HepG2 (cell line): ENCODE measurements around the gene SLC2A4. TPM values are rescaled to one million over a fixed set of nuclear protein-coding genes. Genes with fewer than 3 reads are reported as not detected.
A peak's percentile ranks its signal among the peaks of the same experiment; 100 is the strongest.

ENCODE experiments used
- ATF4 ChIP-seq, 2 experiments: fragments of 450-650 bp in 1 of 2; sonication (generic) in 1 of 2; formaldehyde crosslinking; IDR thresholded peaks; 2 replicates each; pipeline versions ENCODE4 v1.5.0 to v1.8.0; 2020 to 2022; ENCODE audit warnings: mild to moderate bottlenecking in 1 of 2, missing genetic modification reagents in 1 of 2
- ATF5 ChIP-seq: sonication (generic); formaldehyde crosslinking; IDR thresholded peaks from 2 replicates; pipeline ENCODE4 v1.4.0; 2020; ENCODE audit warnings: mild to moderate bottlenecking, low read depth, missing genetic modification reagents
- CAMTA2 ChIP-seq: sonication (generic); formaldehyde crosslinking; IDR thresholded peaks from 2 replicates; pipeline ENCODE4 v1.4.0; 2020; ENCODE audit warnings: mild to moderate bottlenecking, missing genetic modification reagents, borderline replicate concordance
- CCDC6 ChIP-seq: sonication (generic); formaldehyde crosslinking; IDR thresholded peaks from 2 replicates; pipeline ENCODE4 v1.8.1; 2022; ENCODE audit warnings: mild to moderate bottlenecking, missing genetic modification reagents, moderate library complexity
- CENPT ChIP-seq: sonication (generic); formaldehyde crosslinking; IDR thresholded peaks from 2 replicates; pipeline ENCODE4 v1.8.0; 2022; ENCODE audit warnings: low read depth, mild to moderate bottlenecking, moderate library complexity, missing genetic modification reagents
- EEA1 ChIP-seq: sonication (generic); formaldehyde crosslinking; IDR thresholded peaks from 2 replicates; pipeline ENCODE4 v1.5.1; 2020; ENCODE audit warnings: mild to moderate bottlenecking, missing genetic modification reagents, borderline replicate concordance
- HDAC2 ChIP-seq: sonication (generic); formaldehyde crosslinking; IDR thresholded peaks from 2 replicates; pipeline ENCODE4 v1.4.0; 2020; ENCODE audit warnings: missing genetic modification reagents
- HOXA9 ChIP-seq: sonication (generic); formaldehyde crosslinking; IDR thresholded peaks from 2 replicates; pipeline ENCODE4 v1.8.1; 2022; ENCODE audit warnings: missing genetic modification reagents, mild to moderate bottlenecking, moderate library complexity, borderline replicate concordance
- KDM2A ChIP-seq: sonication (generic); formaldehyde crosslinking; IDR thresholded peaks from 2 replicates; pipeline ENCODE4 v1.4.0; 2020; ENCODE audit warnings: low read depth, missing genetic modification reagents, borderline replicate concordance
- MEF2D ChIP-seq: sonication (generic); formaldehyde crosslinking; IDR thresholded peaks from 2 replicates; pipeline ENCODE4 v1.5.1; 2020; ENCODE audit warnings: mild to moderate bottlenecking, missing genetic modification reagents
- MTA1 ChIP-seq: sonication (generic); formaldehyde crosslinking; IDR thresholded peaks from 2 replicates; pipeline ENCODE4 v1.4.0; 2020; ENCODE audit warnings: missing genetic modification reagents, mild to moderate bottlenecking, borderline replicate concordance
- NFIC ChIP-seq: IDR thresholded peaks from 2 replicates; pipeline ENCODE4 v1.6.1; 2012; ENCODE audit warnings: mild to moderate bottlenecking, low read length, inconsistent platforms
- NKX3-1 ChIP-seq: sonication (generic); formaldehyde crosslinking; IDR thresholded peaks from 2 replicates; pipeline ENCODE4 v1.5.0; 2020; ENCODE audit warnings: missing genetic modification reagents
- POLR2A ChIP-seq, 2 experiments: IDR thresholded peaks; 2 replicates each; pipeline ENCODE4 v1.6.1; 2011; ENCODE audit warnings: low read depth in 2 of 2, low read length in 2 of 2, mild to moderate bottlenecking in 1 of 2, moderate library complexity in 1 of 2; ENCODE audit not compliant: insufficient read depth in 1 of 2
- POLR2AphosphoS2 ChIP-seq: IDR thresholded peaks from 2 replicates; pipeline ENCODE4 v1.6.1; 2011; ENCODE audit warnings: low read depth, low read length, improper control_type of control experiment
- SALL2 ChIP-seq: sonication (generic); formaldehyde crosslinking; IDR thresholded peaks from 2 replicates; pipeline ENCODE4 v1.8.1; 2023; ENCODE audit warnings: mild to moderate bottlenecking, missing genetic modification reagents, inconsistent platforms
- ZNF143 ChIP-seq: sonication (generic); formaldehyde crosslinking; IDR thresholded peaks from 2 replicates; pipeline ENCODE4 v1.4.0; 2020; ENCODE audit warnings: missing genetic modification reagents
- ZNF354B ChIP-seq: sonication (generic); formaldehyde crosslinking; IDR thresholded peaks from 2 replicates; pipeline ENCODE4 v1.8.0; 2022; ENCODE audit warnings: mild to moderate bottlenecking, missing genetic modification reagents
- ZNF574 ChIP-seq: sonication (generic); formaldehyde crosslinking; IDR thresholded peaks from 2 replicates; pipeline ENCODE4 v1.4.0; 2020; ENCODE audit warnings: missing genetic modification reagents
- ZNF713 ChIP-seq: sonication (generic); formaldehyde crosslinking; IDR thresholded peaks from 2 replicates; pipeline ENCODE4 v1.4.0; 2020; ENCODE audit warnings: mild to moderate bottlenecking, missing genetic modification reagents
- ZNF770 ChIP-seq: sonication (generic); formaldehyde crosslinking; IDR thresholded peaks from 2 replicates; pipeline ENCODE4 v1.5.0; 2020; ENCODE audit warnings: mild to moderate bottlenecking, missing genetic modification reagents
- ZNF816 ChIP-seq: sonication (generic); formaldehyde crosslinking; IDR thresholded peaks from 2 replicates; pipeline ENCODE4 v1.8.0; 2022; ENCODE audit warnings: missing genetic modification reagents, mild to moderate bottlenecking, borderline replicate concordance
- ZNF83 ChIP-seq: sonication (generic); formaldehyde crosslinking; IDR thresholded peaks from 2 replicates; pipeline ENCODE4 v1.4.0; 2020; ENCODE audit warnings: missing genetic modification reagents, mild to moderate bottlenecking, borderline replicate concordance
- polyA plus RNA-seq, 8 experiments: library from polyadenylated mRNA; depleted of rRNA in 3 of 8; stranded (reverse) in 7 of 8; unstranded in 1 of 8; fragments of >200 nt; fragmentation: Illumina TruSeq in 4 of 8; extraction: Trizol in 4 of 8; gene quantifications; 2 replicates each; pipeline versions ENCODE4 v1.2.1 to v1.2.3, GENCODE V29; 2011 to 2016; ENCODE audit warnings: low read depth in 4 of 8, missing spikeins in 1 of 8, mixed read lengths in 1 of 8; ENCODE audit not compliant: insufficient read depth in 1 of 8
- total RNA-seq, 5 experiments: library from RNA; depleted of rRNA; stranded (reverse); fragments of >200 nt; fragmentation: Illumina TruSeq; extraction: Trizol; gene quantifications; 2 replicates each; pipeline ENCODE4 v1.2.3, GENCODE V29; 2016; ENCODE audit warnings: low read depth in 1 of 5

SLC2A4 gene
- total and polyA plus RNA-seq, 2 of the 13 experiments (the other 11 are each of a cell fraction or from before 2014, with no cell fraction given), result 4.9 to 5.8 TPM

- TF ChIP-seq HOXA9 (CRISPR knock-in tag) (no peak), ATF5 (0 out of 2 replicates have a peak, but pooled peaks have one; percentile 59), ATF4 (CRISPR knock-in tag; IDR thresholded peaks at IDR 0.05) (no peak), ZNF574 (CRISPR knock-in tag) (peak; percentile 28; the same call in 1 of the 2 replicates), ZNF143 (no peak), MEF2D (CRISPR knock-in tag) (0 out of 2 replicates have a peak, but pooled peaks have one; percentile 36), NFIC (no peak), CAMTA2 (0 out of 2 replicates have a peak, but pooled peaks have one; percentile 73), ZNF354B (CRISPR knock-in tag) (no peak), POLR2A (IDR thresholded peaks at IDR 0.05; ENCODE audit: insufficient read depth in 1 of 2, low read depth in 2 of 2, low read length in 2 of 2) (peak in 1 of 2 experiments; percentile 61; a peak in 2 of 4 replicates), POLR2AphosphoS2 (no peak), SALL2 (peak; percentile 28; the same call in 1 of the 2 replicates), NKX3-1 (CRISPR knock-in tag) (no peak), ZNF770 (no peak), EEA1 (CRISPR knock-in tag) (peak; percentile 26; the same call in 1 of the 2 replicates), ZNF83 (no peak), CENPT (peak; percentile 93), CCDC6 (CRISPR knock-in tag) (no peak), ZNF816 (no peak), HDAC2 (CRISPR knock-in tag) (no peak), ZNF713 (no peak), MTA1 (CRISPR knock-in tag) (0 out of 2 replicates have a peak, but pooled peaks have one; percentile 17), KDM2A (CRISPR knock-in tag) (0 out of 2 replicates have a peak, but pooled peaks have one; percentile 26)
Observed at GRCh38 chr17:7307686-7308624, 26.4 kb downstream of the SLC2A4 start (continued).
